Caco-2 (cell line): Measurements from ENCODE around the gene METTL26. TPM values are rescaled to one million over a fixed set of nuclear protein-coding genes. Genes with fewer than 3 reads are reported as not detected.
A peak's percentile ranks its signal among the peaks of the same experiment; 100 is the strongest.

Source experiments
- BruUV-seq: library from RNA; stranded (reverse); fragments of 400-500 nt; replicated peaks from 2 replicates; lab custom pipeline; 2021; lab: Mats Ljungman, UMichigan
- CTCF ChIA-PET: fragments of 300-600 bp; sonication (Branson Sonifier 250); formaldehyde crosslinking; loops from one replicate; lab custom pipeline; 2022; ENCODE audit warnings: antibody characterized with exemption; lab: Charles Lee
- POLR2A ChIA-PET: fragments of 300-600 bp; sonication (Branson Sonifier 250); formaldehyde crosslinking; loops from one replicate; lab custom pipeline; 2022; ENCODE audit warnings: antibody characterized with exemption; lab: Charles Lee
- DNase-seq, 2 experiments: peaks; one replicate each; pipeline versions ENCODE4 v3.0.0 to v3.0.0-alpha.2; 2020 to 2022
- H3K27me3 ChIP-seq: replicated peaks from 2 replicates; pipeline ENCODE4 v1.6.0; 2011; ENCODE audit warnings: low read length; ENCODE audit not compliant: control insufficient read depth, insufficient read depth
- H3K36me3 ChIP-seq: 2 replicates; pipeline ENCODE4 v1.5.1; 2011; ENCODE audit warnings: low read length; ENCODE audit not compliant: control insufficient read depth, insufficient read depth
- H3K4me1 ChIP-seq: fragments of 250-450 bp; sonication (Bioruptor Pico); 2 replicates; pipeline ENCODE4 v1.5.1; 2020; ENCODE audit warnings: mild to moderate bottlenecking
- H3K4me3 ChIP-seq: 2 replicates; pipeline ENCODE4 v1.5.1; 2011; ENCODE audit warnings: low read depth, mild to moderate bottlenecking, control low read depth, low read length
- H3K9me3 ChIP-seq: fragments of 250-450 bp; sonication (Bioruptor Pico); 2 replicates; pipeline ENCODE4 v1.5.1; 2020; ENCODE audit warnings: mild to moderate bottlenecking, moderate library complexity
- H3K27ac Mint-ChIP-seq: one replicate; pipeline ENCODE4 v1.8.0; 2022; ENCODE audit warnings: mixed read lengths; ENCODE audit not compliant: unreplicated experiment
- H3K27me3 Mint-ChIP-seq: one replicate; pipeline ENCODE4 v1.8.0; 2022; ENCODE audit warnings: mixed read lengths; ENCODE audit not compliant: insufficient read depth, unreplicated experiment
- H3K36me3 Mint-ChIP-seq: one replicate; pipeline ENCODE4 v1.8.0; 2022; ENCODE audit warnings: mild to moderate bottlenecking, mixed read lengths; ENCODE audit not compliant: insufficient read depth, unreplicated experiment
- H3K4me1 Mint-ChIP-seq: one replicate; pipeline ENCODE4 v1.8.0; 2022; ENCODE audit warnings: low read depth, mixed read lengths; ENCODE audit not compliant: unreplicated experiment
- H3K4me3 Mint-ChIP-seq: one replicate; pipeline ENCODE4 v1.8.0; 2022; ENCODE audit warnings: mild to moderate bottlenecking, moderate library complexity, mixed read lengths; ENCODE audit not compliant: unreplicated experiment
- H3K9me3 Mint-ChIP-seq: one replicate; pipeline ENCODE4 v1.8.0; 2022; ENCODE audit warnings: mixed read lengths; ENCODE audit not compliant: unreplicated experiment
- intact Hi-C: fragments of 100-400 bp; cut with micrococcal nuclease; formaldehyde crosslinking; loops from one replicate; pipeline ENCODE4 v1.10.0; 2022; ENCODE audit not compliant: unreplicated experiment
- total RNA-seq: library from RNA; stranded (reverse); gene quantifications from 2 replicates; pipeline ENCODE4 v1.2.3, GENCODE V29; 2022
- TF ChIP-seq, protein P1 (sequence below), 2 experiments: fragments of 200-600 bp in 1 of 2; IDR thresholded peaks; 1 replicate in 1 of 2; 2 replicates in 1 of 2; pipeline versions ENCODE4 v1.5.1 to v1.8.0; 2011 to 2022; ENCODE audit warnings: antibody characterized with exemption in 1 of 2, control low read depth in 1 of 2, inconsistent platforms in 1 of 2, low read depth in 1 of 2, low read length in 1 of 2, mild to moderate bottlenecking in 1 of 2, moderate library complexity in 1 of 2; ENCODE audit not compliant: insufficient read depth in 1 of 2, severe bottlenecking in 1 of 2, unreplicated experiment in 1 of 2

The METTL26 gene
- total RNA-seq, 1 experiment from 2014 or later: 67.4 TPM

DNA sequence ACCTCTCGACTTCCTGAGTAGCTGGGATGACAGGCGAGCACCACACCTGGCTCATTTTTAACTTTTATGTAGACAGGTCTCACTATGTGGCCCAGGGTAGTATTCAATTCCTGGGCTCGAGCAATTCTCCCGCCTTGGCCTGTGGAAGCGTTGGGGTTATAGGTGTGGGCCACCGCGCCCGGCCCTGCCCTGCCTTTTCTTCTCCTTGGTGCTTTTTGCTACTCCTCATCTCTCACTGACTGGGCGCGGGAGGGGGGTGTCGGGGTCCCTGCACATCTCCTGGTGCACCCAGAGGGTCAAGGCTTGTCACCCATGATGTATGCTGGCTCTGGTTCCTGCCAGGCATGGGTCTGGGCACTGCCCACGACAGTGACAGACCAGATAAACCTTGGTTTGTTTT lies 8.5 kb upstream of the METTL26 start:
- Mint-ChIP-seq H3K36me3 (peaks cover 25% of the 10 kb centered on the region), H3K4me3 (peak overlapping the region; percentile 24), H3K9me3 (no peaks in the 10 kb centered on the region), H3K27ac (no peak overlapping the region), H3K27me3 (no peaks in the 10 kb centered on the region), H3K4me1 (no peaks in the 10 kb centered on the region)
- no TSS peak for BruUV-seq
- intact Hi-C loops: no loop called here
- ChIA-PET POLR2A (no interaction called here), CTCF (no interaction called here)
- no peaks in the 10 kb centered on the region for H3K27me3 ChIP-seq
- H3K9me3 ChIP-seq: no peaks in the 10 kb centered on the region
- no peaks in the 10 kb centered on the region; the same call in 1 of the 2 replicates for H3K36me3 ChIP-seq
- no peak overlapping the region for H3K4me3 ChIP-seq
- no peak for DNase-seq
- peaks cover 11% of the 10 kb centered on the region for H3K4me1 ChIP-seq
- TF ChIP-seq, protein P1, sequence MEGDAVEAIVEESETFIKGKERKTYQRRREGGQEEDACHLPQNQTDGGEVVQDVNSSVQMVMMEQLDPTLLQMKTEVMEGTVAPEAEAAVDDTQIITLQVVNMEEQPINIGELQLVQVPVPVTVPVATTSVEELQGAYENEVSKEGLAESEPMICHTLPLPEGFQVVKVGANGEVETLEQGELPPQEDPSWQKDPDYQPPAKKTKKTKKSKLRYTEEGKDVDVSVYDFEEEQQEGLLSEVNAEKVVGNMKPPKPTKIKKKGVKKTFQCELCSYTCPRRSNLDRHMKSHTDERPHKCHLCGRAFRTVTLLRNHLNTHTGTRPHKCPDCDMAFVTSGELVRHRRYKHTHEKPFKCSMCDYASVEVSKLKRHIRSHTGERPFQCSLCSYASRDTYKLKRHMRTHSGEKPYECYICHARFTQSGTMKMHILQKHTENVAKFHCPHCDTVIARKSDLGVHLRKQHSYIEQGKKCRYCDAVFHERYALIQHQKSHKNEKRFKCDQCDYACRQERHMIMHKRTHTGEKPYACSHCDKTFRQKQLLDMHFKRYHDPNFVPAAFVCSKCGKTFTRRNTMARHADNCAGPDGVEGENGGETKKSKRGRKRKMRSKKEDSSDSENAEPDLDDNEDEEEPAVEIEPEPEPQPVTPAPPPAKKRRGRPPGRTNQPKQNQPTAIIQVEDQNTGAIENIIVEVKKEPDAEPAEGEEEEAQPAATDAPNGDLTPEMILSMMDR (IDR thresholded peaks at IDR 0.05; ENCODE audit: insufficient read depth in 1 of 2, low read depth in 1 of 2, low read length in 1 of 2, severe bottlenecking in 1 of 2, unreplicated experiment in 1 of 2): no peak

DNA sequence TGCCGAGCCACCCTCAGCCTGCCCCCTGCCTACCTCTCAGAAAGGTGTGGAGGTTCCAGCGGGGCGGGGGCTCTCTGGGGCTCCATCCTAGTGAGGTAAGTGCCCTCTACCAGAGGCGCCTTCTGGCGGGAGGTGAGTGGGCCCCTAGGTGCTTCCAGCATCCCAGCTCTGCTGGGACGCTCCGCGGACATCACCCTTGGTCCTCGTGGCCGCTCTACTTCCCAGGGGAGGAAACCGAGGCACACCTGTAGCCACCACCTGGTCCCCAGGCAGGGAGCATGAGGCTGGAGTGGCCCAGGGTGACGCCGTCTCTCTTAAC lies 6.9 kb upstream of the METTL26 start:
- Histone ChIP-seq H3K36me3 (no peaks in the 10 kb centered on the region; the same call in 1 of the 2 replicates), H3K27me3 (no peaks in the 10 kb centered on the region), H3K9me3 (no peaks in the 10 kb centered on the region), H3K4me3 (peak overlapping the region; percentile 85), H3K4me1 (peaks cover 6% of the 10 kb centered on the region)
- peak overlapping the region; percentile 75 for H3K4me3 Mint-ChIP-seq
- no peak for DNase-seq
- no peaks in the 10 kb centered on the region for H3K27me3 Mint-ChIP-seq
- H3K36me3 Mint-ChIP-seq: peaks cover 18% of the 10 kb centered on the region
- no TSS peak for BruUV-seq
- POLR2A ChIA-PET: no interaction called here
- H3K9me3 Mint-ChIP-seq: no peaks in the 10 kb centered on the region
- intact Hi-C loops: no loop called here
- TF ChIP-seq, protein P1 (IDR thresholded peaks at IDR 0.05; ENCODE audit: insufficient read depth in 1 of 2, low read depth in 1 of 2, low read length in 1 of 2, severe bottlenecking in 1 of 2, unreplicated experiment in 1 of 2): no peak
- CTCF ChIA-PET: no interaction called here
- no peaks in the 10 kb centered on the region for H3K4me1 Mint-ChIP-seq
- H3K27ac Mint-ChIP-seq: no peak overlapping the region

DNA sequence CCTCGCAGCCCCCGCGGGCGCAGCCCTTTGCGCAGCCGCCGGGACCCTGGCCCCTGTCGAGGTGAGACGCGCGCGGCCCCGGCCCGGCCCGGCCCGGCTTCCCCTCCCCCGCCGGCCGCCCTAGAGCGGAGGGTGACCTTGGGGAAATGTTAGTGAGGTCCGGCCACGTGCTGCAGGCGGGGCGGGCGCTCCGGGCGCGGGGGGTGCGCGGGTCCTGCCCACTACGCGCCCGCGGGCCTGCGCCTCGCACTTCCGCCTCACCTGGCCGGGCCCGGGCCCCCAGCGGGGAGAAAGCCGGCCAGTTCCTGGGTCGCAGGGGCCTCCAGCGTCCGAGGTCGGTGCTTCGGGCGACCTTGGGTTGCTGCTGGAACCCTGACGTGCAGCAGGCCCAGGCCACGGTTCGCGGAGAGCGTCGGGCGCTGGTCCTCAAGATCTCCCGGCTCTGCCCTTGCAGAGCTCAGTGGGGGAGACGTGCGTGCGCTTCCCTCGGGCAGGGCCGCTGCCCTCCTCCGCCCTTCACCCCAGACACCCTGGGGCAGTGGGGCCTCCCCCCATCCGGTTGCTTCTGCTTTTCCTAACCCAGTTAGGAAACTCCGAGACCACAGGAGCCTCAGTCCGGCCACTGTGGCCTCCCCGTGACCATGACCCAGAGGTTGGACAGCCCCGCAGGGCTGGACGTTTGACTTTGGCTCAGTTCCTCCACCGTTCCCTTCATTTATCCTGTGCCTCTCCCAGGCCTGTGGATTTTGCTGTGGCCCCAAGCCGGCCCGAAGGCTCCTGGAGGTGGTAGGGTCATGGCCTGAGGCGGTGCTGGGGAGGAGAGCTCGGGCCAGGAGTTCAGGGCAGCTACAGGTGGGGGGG lies 6.3 kb upstream of the METTL26 start:
- peaks cover 6% of the 10 kb centered on the region for H3K4me1 ChIP-seq

More for the DNA sequence above, 6.3 kb upstream of the METTL26 start:
- BruUV-seq: TSS peak; percentile 27
- peak; percentile 72 to 77 for DNase-seq
- Mint-ChIP-seq H3K27me3 (no peaks in the 10 kb centered on the region), H3K9me3 (no peaks in the 10 kb centered on the region), H3K4me3 (peak overlapping the region; percentile 75), H3K27ac (no peak overlapping the region), H3K36me3 (peaks cover 18% of the 10 kb centered on the region), H3K4me1 (no peaks in the 10 kb centered on the region)
- ChIA-PET CTCF (no interaction called here), POLR2A (no interaction called here)
- no peaks in the 10 kb centered on the region for H3K36me3 ChIP-seq
- no peaks in the 10 kb centered on the region for H3K27me3 ChIP-seq
- H3K4me3 ChIP-seq: peak overlapping the region; percentile 85
- TF ChIP-seq, protein P1 (IDR thresholded peaks at IDR 0.05; ENCODE audit: insufficient read depth in 1 of 2, low read depth in 1 of 2, low read length in 1 of 2, severe bottlenecking in 1 of 2, unreplicated experiment in 1 of 2): no peak
- no peaks in the 10 kb centered on the region for H3K9me3 ChIP-seq
- intact Hi-C loops: no loop called here
